Measurements from ENCODE around the gene FBXO9.

Gene FBXO9

DNA sequence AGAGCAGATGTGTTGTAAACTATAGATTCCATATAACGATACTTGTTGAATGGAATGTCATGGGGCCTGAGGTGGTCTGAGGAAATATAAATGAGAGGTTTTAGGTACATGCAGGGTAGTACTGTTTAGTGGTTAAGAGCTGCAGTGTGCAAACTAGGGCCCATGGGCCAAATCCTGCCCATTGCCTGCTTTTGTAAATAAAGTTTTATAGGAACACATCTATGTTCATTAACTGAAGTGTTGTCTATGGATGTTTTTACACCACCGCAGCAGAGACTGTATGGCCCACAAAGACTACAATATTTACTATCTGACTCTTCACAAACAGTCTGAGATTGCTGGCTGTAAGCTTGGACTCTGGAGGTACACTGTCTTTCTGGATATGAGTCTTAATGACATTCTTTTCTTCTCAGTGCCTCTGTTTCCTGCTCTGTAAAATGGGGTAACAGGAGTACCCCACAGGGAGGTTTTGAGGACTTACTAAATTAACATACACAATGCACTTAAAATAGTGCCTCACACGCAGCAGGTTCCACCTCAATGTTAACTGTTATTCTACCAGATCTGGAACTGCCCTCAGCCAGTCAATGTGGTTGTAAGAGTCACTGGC lies 70.9 kb downstream of the FBXO9 start:
- no peak for DNase-seq (ENCODE audit: low read depth)

DNA sequence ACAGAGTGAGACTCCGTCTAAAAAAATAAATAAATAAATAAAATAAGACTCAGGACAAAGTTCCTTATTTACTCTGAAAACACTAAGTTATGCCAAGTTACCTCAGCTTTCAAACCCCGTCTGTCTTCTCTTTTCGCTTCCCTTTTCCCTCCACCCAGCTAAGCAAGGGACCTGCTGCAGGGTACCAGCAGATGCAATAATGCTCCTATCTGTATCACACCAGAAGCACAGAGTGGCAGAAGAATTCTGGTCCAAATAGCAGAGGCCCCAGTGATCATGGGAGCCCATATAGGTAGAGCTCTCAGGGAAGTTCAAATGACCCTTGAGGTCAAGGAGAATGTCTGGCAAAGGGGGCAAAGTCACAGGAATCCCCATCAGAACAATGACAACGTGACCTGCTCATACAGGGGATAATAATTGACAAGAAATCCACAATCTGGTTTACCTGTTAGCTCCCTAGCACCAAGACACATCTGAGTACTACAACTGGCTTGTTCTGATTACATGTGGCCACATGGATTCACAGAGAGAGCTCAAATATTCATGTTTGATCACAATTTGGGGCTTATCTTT lies 74.7 kb downstream of the FBXO9 start:
- DNase-seq (ENCODE audit: low read depth) = no peak

DNA sequence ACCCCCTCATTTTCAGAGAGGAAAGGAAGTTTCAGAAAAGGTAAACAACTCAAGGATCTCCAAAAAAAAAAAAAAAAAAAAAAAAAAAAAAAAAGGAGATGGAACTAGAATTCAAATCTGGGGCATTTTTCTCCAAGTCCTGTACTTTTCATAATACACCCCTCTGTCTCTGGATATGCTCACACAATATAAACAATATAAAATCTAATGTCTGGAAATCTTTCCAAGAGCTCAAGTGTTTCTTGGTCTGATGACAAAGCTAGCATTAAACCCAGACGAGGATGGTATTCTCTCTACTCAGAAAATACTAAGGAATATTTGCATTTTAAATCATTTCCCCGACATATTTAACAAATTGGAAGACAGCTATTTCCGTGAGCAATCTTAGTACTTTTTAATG lies 77.6 kb downstream of the FBXO9 start:
- DNase-seq (ENCODE audit: low read depth) = no peak

DNA sequence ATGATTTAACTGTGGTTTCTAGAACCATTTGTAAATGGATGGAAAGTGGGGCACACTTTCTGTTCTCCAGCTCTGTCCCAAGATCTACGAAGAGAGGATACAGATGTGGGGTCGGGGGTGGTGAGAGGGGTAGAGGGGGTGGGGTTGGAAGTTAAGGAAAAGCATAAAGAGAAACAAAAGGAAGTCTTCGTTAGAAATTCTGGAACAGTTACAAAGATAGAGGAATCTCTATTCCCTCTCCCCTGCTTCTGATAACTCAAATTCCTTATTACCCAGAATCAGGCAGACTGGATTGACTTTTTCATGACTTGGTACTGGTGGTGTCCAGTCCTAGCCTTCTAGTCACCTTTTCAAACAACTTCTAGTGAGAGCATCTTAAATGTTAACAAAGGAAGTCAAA lies 78.5 kb downstream of the FBXO9 start:
- no peak for DNase-seq (ENCODE audit: low read depth)

DNA sequence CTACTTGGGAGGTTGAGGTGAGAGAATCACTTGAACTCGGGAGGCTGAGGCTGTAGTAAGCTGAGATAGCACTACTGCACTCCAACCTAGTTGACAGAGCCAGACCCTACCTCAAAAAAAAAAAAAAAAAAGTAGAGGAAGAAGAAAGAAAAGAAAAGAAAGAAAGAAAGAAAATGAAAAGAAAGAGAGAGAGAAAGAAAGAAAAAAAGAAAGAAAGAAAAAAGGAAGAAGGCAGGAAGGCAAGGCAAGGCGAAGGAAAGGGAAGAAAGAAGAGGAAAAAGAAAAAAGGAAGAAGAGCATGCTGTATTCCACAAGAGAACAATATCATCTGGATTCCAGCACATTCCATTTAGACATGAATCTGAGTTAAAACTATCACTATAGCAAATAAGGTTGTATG lies 79.6 kb downstream of the FBXO9 start:
- DNase-seq (ENCODE audit: low read depth) = no peak

DNA sequence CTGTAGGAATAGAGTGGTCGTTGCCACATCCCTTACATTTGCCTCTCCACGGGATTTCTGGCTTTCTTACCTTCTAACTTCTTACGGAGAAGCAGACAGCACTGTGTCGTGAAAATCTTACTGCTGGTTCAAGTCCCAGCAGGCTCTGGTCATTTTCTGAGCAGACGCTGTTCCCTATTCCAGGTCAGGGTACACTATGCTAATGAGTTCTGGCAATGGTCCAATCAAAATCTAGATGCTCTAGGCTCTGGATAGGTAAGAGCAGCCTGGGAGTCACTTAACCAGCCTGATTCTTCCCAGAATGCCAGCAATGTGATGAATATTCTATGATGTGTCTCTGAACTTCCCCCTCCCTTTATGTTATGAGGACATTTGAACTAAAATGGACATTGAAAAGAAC lies 83.5 kb downstream of the FBXO9 start, which contains the start of gene GCM1:
Gene GCM1, minus strand, starts transcription at position 158 of the 400 bp plus-strand sequence. CDS start 3,209 bp downstream, outside the sequence.
- no peak for DNase-seq (ENCODE audit: low read depth)

Data from stimulated activated CD8-positive, alpha-beta memory T cell treated with anti-CD3 and anti-CD28 coated beads, Interleukin-15, amount 100 ng/mL, for 1 hour (primary cell).